ENCODE results near the gene VPS41. TPM values are rescaled to one million over a fixed set of nuclear protein-coding genes. Genes with fewer than 3 reads are reported as not detected.

The VPS41 gene
- polyA plus RNA-seq, 3 donors: 12.7 to 62.2 (median 56.7) TPM

DNA sequence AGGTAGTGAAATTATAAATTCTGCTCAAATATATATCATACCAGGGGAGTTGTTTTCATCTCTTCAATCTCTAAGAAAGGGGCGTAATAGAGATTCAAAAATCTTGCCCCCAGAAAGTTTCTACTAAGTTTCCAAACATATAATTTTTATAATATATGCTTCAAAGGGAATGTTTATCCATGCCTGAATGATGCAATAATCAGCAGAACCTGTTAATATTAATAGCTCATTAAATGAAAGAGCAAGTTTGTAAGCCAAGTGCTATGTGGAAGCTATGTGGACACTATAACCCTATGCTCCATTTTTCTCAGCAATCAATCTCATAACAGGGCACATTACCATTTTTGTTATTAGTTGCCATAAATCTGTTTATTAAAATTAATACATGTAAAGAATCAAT is 25.3 kb downstream of the VPS41 start:
- no peak for DNase-seq
- no peaks in the 10 kb centered on the region for H3K27me3 Mint-ChIP-seq (ENCODE audit: low read depth in 3 of 3)
- H3K9me3 ChIP-seq (replicated peaks in 1 of 2; ENCODE audit: control insufficient read depth in 1 of 2, insufficient read depth in 1 of 2, low read length in 2 of 2): peaks cover 0 to 7% of the 10 kb centered on the region in 2 donors
- WGBS (ENCODE audit: insufficient coverage): no CpG with 5 or more reads among the region's 1 CpG
- peaks cover 59% of the 10 kb centered on the region for H4K20me1 ChIP-seq (ENCODE audit: insufficient read depth, low read length)
- peaks cover 3 to 4% of the 10 kb centered on the region in 2 donors for H3K4me1 ChIP-seq (ENCODE audit: control insufficient read depth in 1 of 2, insufficient read depth in 2 of 2, low read length in 2 of 2)
- H3K27me3 ChIP-seq (ENCODE audit: control insufficient read depth in 2 of 2, insufficient read depth in 2 of 2, low read length in 2 of 2): no peaks in the 10 kb centered on the region
- H3K4me1 Mint-ChIP-seq: peaks cover 17% of the 10 kb centered on the region
- no peak overlapping the region for H3K27ac ChIP-seq (ENCODE audit: low read depth in 1 of 2, low read length in 2 of 2)
- TF ChIP-seq, protein P1, sequence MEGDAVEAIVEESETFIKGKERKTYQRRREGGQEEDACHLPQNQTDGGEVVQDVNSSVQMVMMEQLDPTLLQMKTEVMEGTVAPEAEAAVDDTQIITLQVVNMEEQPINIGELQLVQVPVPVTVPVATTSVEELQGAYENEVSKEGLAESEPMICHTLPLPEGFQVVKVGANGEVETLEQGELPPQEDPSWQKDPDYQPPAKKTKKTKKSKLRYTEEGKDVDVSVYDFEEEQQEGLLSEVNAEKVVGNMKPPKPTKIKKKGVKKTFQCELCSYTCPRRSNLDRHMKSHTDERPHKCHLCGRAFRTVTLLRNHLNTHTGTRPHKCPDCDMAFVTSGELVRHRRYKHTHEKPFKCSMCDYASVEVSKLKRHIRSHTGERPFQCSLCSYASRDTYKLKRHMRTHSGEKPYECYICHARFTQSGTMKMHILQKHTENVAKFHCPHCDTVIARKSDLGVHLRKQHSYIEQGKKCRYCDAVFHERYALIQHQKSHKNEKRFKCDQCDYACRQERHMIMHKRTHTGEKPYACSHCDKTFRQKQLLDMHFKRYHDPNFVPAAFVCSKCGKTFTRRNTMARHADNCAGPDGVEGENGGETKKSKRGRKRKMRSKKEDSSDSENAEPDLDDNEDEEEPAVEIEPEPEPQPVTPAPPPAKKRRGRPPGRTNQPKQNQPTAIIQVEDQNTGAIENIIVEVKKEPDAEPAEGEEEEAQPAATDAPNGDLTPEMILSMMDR (IDR thresholded peaks at IDR 0.05): no peak
- no peak overlapping the region for H3K4me3 Mint-ChIP-seq
- no peak overlapping the region for H3K4me2 ChIP-seq (replicated peaks; ENCODE audit: extremely low read depth, low read length, poor library complexity, severe bottlenecking)
- peaks cover 0 to 13% (median 3%) of the 10 kb centered on the region in 7 donors for H3K9me3 Mint-ChIP-seq
- no peak overlapping the region for H3K27ac Mint-ChIP-seq
- intact Hi-C loops (cut with micrococcal nuclease): no loop called here
- H3K9ac ChIP-seq (ENCODE audit: insufficient read depth, low read length, poor library complexity, severe bottlenecking): no peak overlapping the region
- H3K36me3 ChIP-seq (replicated peaks in 1 of 2; ENCODE audit: control insufficient read depth in 1 of 2, insufficient read depth in 2 of 2, low read length in 2 of 2): peaks cover 0 to 5% of the 10 kb centered on the region in 2 donors
- no peak overlapping the region for H2AFZ ChIP-seq (ENCODE audit: insufficient read depth, low read depth, low read length, poor library complexity, severe bottlenecking)
- H3K36me3 Mint-ChIP-seq: peaks cover 34 to 55% of the 10 kb centered on the region in 2 donors
- no peak overlapping the region for H3K4me3 ChIP-seq (replicated peaks in 1 of 3; ENCODE audit: low read depth in 2 of 3, low read length in 3 of 3)
- H3K79me2 ChIP-seq (ENCODE audit: insufficient read depth, low read length): peaks cover 23% of the 10 kb centered on the region

DNA sequence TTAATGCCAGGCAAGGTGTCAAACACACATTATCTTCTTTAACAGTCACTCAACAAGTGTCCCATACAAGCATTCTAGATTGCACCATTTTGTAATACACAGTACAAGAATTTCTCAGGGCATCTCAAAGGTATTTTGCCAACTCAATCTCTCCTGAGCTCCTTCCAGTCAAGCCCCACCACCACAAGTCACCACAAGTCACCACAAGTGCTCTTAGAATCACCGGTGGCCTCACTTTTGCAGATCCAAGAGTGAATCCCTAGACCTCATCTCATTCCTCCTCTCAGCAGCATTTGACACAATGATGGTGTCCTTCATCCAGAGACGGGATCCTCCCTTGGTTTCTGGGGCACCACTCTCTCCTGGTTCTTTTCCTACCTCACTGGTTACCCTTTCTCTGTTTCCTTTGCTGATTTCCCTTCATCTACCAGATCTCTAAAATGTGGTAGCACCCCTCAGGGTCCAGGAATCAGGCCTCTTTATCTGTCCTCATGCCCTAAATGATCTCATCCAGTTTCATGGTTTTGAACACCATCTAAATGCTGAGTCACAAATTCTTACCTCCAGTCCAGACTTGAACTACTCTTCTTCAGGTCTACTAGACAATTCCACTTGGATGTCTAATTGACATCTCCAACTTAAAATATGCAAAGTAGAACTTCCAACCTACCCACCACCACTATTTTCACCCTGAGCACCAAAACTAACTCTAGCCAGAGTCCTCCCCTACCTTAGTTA is 26.9 kb downstream of the VPS41 start:
- DNase-seq: no peak
- Histone ChIP-seq H3K4me1 (ENCODE audit: control insufficient read depth in 1 of 2, insufficient read depth in 2 of 2, low read length in 2 of 2) (peaks cover 5 to 7% of the 10 kb centered on the region in 2 donors), H3K36me3 (replicated peaks in 1 of 2; ENCODE audit: control insufficient read depth in 1 of 2, insufficient read depth in 2 of 2, low read length in 2 of 2) (peaks cover 0 to 5% of the 10 kb centered on the region in 2 donors), H3K27me3 (ENCODE audit: control insufficient read depth in 2 of 2, insufficient read depth in 2 of 2, low read length in 2 of 2) (no peaks in the 10 kb centered on the region), H4K20me1 (ENCODE audit: insufficient read depth, low read length) (peaks cover 75% of the 10 kb centered on the region), H3K9ac (ENCODE audit: insufficient read depth, low read length, poor library complexity, severe bottlenecking) (no peak overlapping the region), H2AFZ (ENCODE audit: insufficient read depth, low read depth, low read length, poor library complexity, severe bottlenecking) (no peak overlapping the region), H3K9me3 (replicated peaks in 1 of 2; ENCODE audit: control insufficient read depth in 1 of 2, insufficient read depth in 1 of 2, low read length in 2 of 2) (peaks cover 0 to 7% of the 10 kb centered on the region in 2 donors), H3K79me2 (ENCODE audit: insufficient read depth, low read length) (peaks cover 39% of the 10 kb centered on the region), H3K4me2 (replicated peaks; ENCODE audit: extremely low read depth, low read length, poor library complexity, severe bottlenecking) (no peak overlapping the region), H3K4me3 (replicated peaks in 1 of 3; ENCODE audit: low read depth in 2 of 3, low read length in 3 of 3) (no peak overlapping the region), H3K27ac (ENCODE audit: low read depth in 1 of 2, low read length in 2 of 2) (no peak overlapping the region)
- H3K4me3 Mint-ChIP-seq: no peak overlapping the region
- H3K4me1 Mint-ChIP-seq: peaks cover 22% of the 10 kb centered on the region
- 78% methylated on average over 2 of the region's 2 CpGs for WGBS (ENCODE audit: insufficient coverage)
- no peaks in the 10 kb centered on the region for H3K27me3 Mint-ChIP-seq (ENCODE audit: low read depth in 3 of 3)
- intact Hi-C loops (cut with micrococcal nuclease): no loop called here
- peaks cover 22 to 45% of the 10 kb centered on the region in 2 donors for H3K36me3 Mint-ChIP-seq
- TF ChIP-seq, protein P1 (IDR thresholded peaks at IDR 0.05): no peak
- peak overlapping the region in 2 of 7 donors; percentile 1 to 55 for H3K27ac Mint-ChIP-seq
- peaks cover 0 to 4% (median 0%) of the 10 kb centered on the region in 7 donors for H3K9me3 Mint-ChIP-seq

Data from CD14-positive monocyte (primary cell).